HepG2 (cell line): ENCODE results near the gene IL3. TPM values are rescaled to one million over a fixed set of nuclear protein-coding genes. Genes with fewer than 3 reads are reported as not detected.

Experiments
- ATAC-seq: fragments of 200-7000 bp; cut with Tn5 transposase; 3 replicates; pipeline ENCODE4 v1.9.1; 2020; ENCODE audit warnings: mild to moderate bottlenecking, moderate library complexity
- BruUV-seq: library from RNA; stranded (reverse); fragments of 400-500 nt; replicated peaks from 2 replicates; lab custom pipeline; 2021; lab: Mats Ljungman, UMichigan
- CTCF ChIA-PET: fragments of 300-600 bp; formaldehyde crosslinking; extraction: SDS; loops from one replicate; lab custom pipeline; 2021; ENCODE audit warnings: low total read pairs, inconsistent platforms, low intra/inter-chr PET ratio; lab: Yijun Ruan, JAX
- POLR2A ChIA-PET: fragments of 350-600 bp; sonication (Branson Sonifier 250); formaldehyde crosslinking; loops from one replicate; lab custom pipeline; 2020; ENCODE audit warnings: antibody characterized with exemption, inconsistent platforms; lab: Yijun Ruan, JAX
- DNase-seq: peaks from one replicate; pipeline ENCODE4 v3.0.0-alpha.2; 2015; ENCODE audit warnings: low spot score
- FAIRE-seq: peaks from 3 replicates; lab custom pipeline; 2011; peaks lifted over from hg19 to GRCh38; lab: Jason Lieb, UNC
- H2AFZ ChIP-seq: one replicate; pipeline ENCODE4 v1.6.1; 2011; ENCODE audit warnings: low read length, inconsistent platforms
- H3K27ac ChIP-seq: fragments of 300-600 bp; 3 replicates; pipeline ENCODE4 v1.8.0; 2011; ENCODE audit warnings: mixed run types, mild to moderate bottlenecking, mixed read lengths, low read length, inconsistent platforms; ENCODE audit not compliant: insufficient read depth; ENCODE audit errors: extremely low read length
- H3K27me3 ChIP-seq, 2 experiments: fragments of 200-600 bp in 1 of 2; 2 replicates in 1 of 2; 3 replicates in 1 of 2; pipeline versions ENCODE4 v1.6.0 to v1.8.0; 2011; ENCODE audit warnings: low read length in 2 of 2, mild to moderate bottlenecking in 2 of 2, moderate library complexity in 2 of 2, inconsistent platforms in 1 of 2; ENCODE audit not compliant: insufficient read depth in 2 of 2, control insufficient read depth in 1 of 2
- H3K36me3 ChIP-seq, 2 experiments: fragments of 200-600 bp in 1 of 2; replicated peaks in 1 of 2; 2 replicates in 1 of 2; 3 replicates in 1 of 2; pipeline versions ENCODE4 v1.5.1 to v1.8.0; 2011; ENCODE audit warnings: low read length in 2 of 2, inconsistent platforms in 1 of 2; ENCODE audit not compliant: insufficient read depth in 2 of 2, control insufficient read depth in 1 of 2
- H3K4me1 ChIP-seq: 2 replicates; pipeline ENCODE4 v1.5.1; 2012; ENCODE audit warnings: low read length, inconsistent platforms; ENCODE audit not compliant: insufficient read depth
- H3K4me2 ChIP-seq: 2 replicates; pipeline ENCODE4 v1.6.0; 2011; ENCODE audit warnings: low read depth, low read length, inconsistent platforms
- H3K4me3 ChIP-seq, 3 experiments: fragments of 200-600 bp in 1 of 3; sonication (generic), shearing (Covaris generic) in 1 of 3; replicated peaks in 1 of 3; 2 replicates each; pipeline ENCODE4 v1.5.1; 2011 to 2016; ENCODE audit warnings: low read length in 3 of 3, inconsistent platforms in 2 of 3, low read depth in 2 of 3, mild to moderate bottlenecking in 2 of 3, control low read depth in 1 of 3, mixed read lengths in 1 of 3; ENCODE audit not compliant: insufficient read depth in 1 of 3
- H3K79me2 ChIP-seq: one replicate; pipeline ENCODE4 v1.6.1; 2011; ENCODE audit warnings: low read length, inconsistent platforms; ENCODE audit not compliant: insufficient read depth
- H3K9ac ChIP-seq: 2 replicates; pipeline ENCODE4 v1.6.0; 2011; ENCODE audit warnings: mild to moderate bottlenecking, low read depth, low read length, inconsistent platforms; ENCODE audit not compliant: insufficient read depth
- H3K9me3 ChIP-seq: 2 replicates; pipeline ENCODE4 v1.5.1; 2012; ENCODE audit warnings: mild to moderate bottlenecking, low read length
- H4K20me1 ChIP-seq: 2 replicates; pipeline ENCODE4 v1.6.0; 2011; ENCODE audit warnings: inconsistent platforms, mild to moderate bottlenecking, low read length, moderate library complexity; ENCODE audit not compliant: insufficient read depth
- ARID5B ChIP-seq: IDR thresholded peaks from 2 replicates; pipeline ENCODE4 v1.4.0; 2020; ENCODE audit warnings: mild to moderate bottlenecking, missing genetic modification reagents
- BHLHE40 ChIP-seq: IDR thresholded peaks from 2 replicates; pipeline ENCODE4 v1.6.1; 2011; ENCODE audit warnings: low read length, improper control_type of control experiment
- FUBP1 ChIP-seq: sonication (generic); formaldehyde crosslinking; IDR thresholded peaks from 2 replicates; pipeline ENCODE4 v1.5.1; 2020; ENCODE audit warnings: missing genetic modification reagents, mild to moderate bottlenecking, borderline replicate concordance
- SP5 ChIP-seq: IDR thresholded peaks from 2 replicates; pipeline ENCODE4 v1.6.1; 2016; ENCODE audit warnings: low read depth, borderline replicate concordance
- ZBTB25 ChIP-seq: IDR thresholded peaks from 2 replicates; pipeline ENCODE4 v1.6.1; 2018; ENCODE audit warnings: missing genetic modification reagents
- ZBTB46 ChIP-seq: sonication (generic); formaldehyde crosslinking; IDR thresholded peaks from 2 replicates; pipeline ENCODE4 v1.4.0; 2020; ENCODE audit warnings: mild to moderate bottlenecking, missing genetic modification reagents, borderline replicate concordance
- ZFP90 ChIP-seq: sonication (generic); formaldehyde crosslinking; IDR thresholded peaks from 2 replicates; pipeline ENCODE4 v1.8.0; 2022; ENCODE audit warnings: missing genetic modification reagents, mild to moderate bottlenecking, inconsistent platforms, borderline replicate concordance
- ZNF382 ChIP-seq: sonication (generic); formaldehyde crosslinking; IDR thresholded peaks from 2 replicates; pipeline ENCODE4 v1.5.0; 2020; ENCODE audit warnings: missing genetic modification reagents, mild to moderate bottlenecking, borderline replicate concordance
- ZNF546 ChIP-seq: sonication (generic); formaldehyde crosslinking; conservative IDR thresholded peaks from 2 replicates; pipeline ENCODE4 v1.8.1; 2023; ENCODE audit warnings: mild to moderate bottlenecking, missing genetic modification reagents
- whole genome bisulfite sequencing: methylation state at CpG from one replicate; pipeline ENCODE4 v1.1.6; 2017; ENCODE audit warnings: low lambda C conversion rate; 5-methylcytosine and 5-hydroxymethylcytosine counted together
- in situ Hi-C: cut with HindIII; loops from 2 replicates; pipeline ENCODE4 v1.10.0; 2017; ENCODE audit warnings: low pct_unique_long_range_greater_than_20kb; ENCODE audit not compliant: extremely low pct_ligation_motif_present
- intact Hi-C: fragments of 100-400 bp; cut with micrococcal nuclease; formaldehyde crosslinking; loops from one replicate; pipeline ENCODE4 v1.10.0; 2022; ENCODE audit not compliant: unreplicated experiment
- polyA plus RNA-seq, 8 experiments: library from polyadenylated mRNA; depleted of rRNA in 3 of 8; stranded (reverse) in 7 of 8; unstranded in 1 of 8; fragments of >200 nt; fragmentation: Illumina TruSeq in 4 of 8; extraction: Trizol in 4 of 8; gene quantifications; 2 replicates each; pipeline versions ENCODE4 v1.2.1 to v1.2.3, GENCODE V29; 2011 to 2016; ENCODE audit warnings: low read depth in 4 of 8, missing spikeins in 1 of 8, mixed read lengths in 1 of 8; ENCODE audit not compliant: insufficient read depth in 1 of 8
- total RNA-seq, 5 experiments: library from RNA; depleted of rRNA; stranded (reverse); fragments of >200 nt; fragmentation: Illumina TruSeq; extraction: Trizol; gene quantifications; 2 replicates each; pipeline ENCODE4 v1.2.3, GENCODE V29; 2016; ENCODE audit warnings: low read depth in 1 of 5

Gene IL3
- total and polyA plus RNA-seq, 2 of the 13 experiments (the other 11 are each of a cell fraction or from before 2014, with no cell fraction given): not detected

- Histone ChIP-seq H2AFZ (no peak overlapping the region), H3K27ac (no peak overlapping the region), H3K27me3 (peaks cover 1 to 28% of the 10 kb centered on the region in 2 experiments; a peak in 3 of 5 replicates), H4K20me1 (no peaks in the 10 kb centered on the region), H3K4me1 (no peaks in the 10 kb centered on the region), H3K9me3 (no peaks in the 10 kb centered on the region), H3K4me2 (no peak overlapping the region), H3K36me3 (no peaks in the 10 kb centered on the region), H3K4me3 (no peak overlapping the region), H3K79me2 (no peaks in the 10 kb centered on the region), H3K9ac (no peak overlapping the region)
- in situ Hi-C loops: no loop called here
- FAIRE-seq: no peak
- TF ChIP-seq ZNF546 (CRISPR knock-in tag) (no peak), ZFP90 (CRISPR knock-in tag) (no peak), SP5 (CRISPR knock-in tag) (no peak), ZBTB46 (CRISPR knock-in tag) (no peak), BHLHE40 (no peak)
- intact Hi-C loops: no loop called here
- no TSS peak for BruUV-seq
- CTCF ChIA-PET: no interaction called here
- ATAC-seq: no peak
- DNase-seq: no peak
- POLR2A ChIA-PET: no interaction called here
- WGBS: 53% methylated on average over 12 of the region's 12 CpGs
Observed at GRCh38 chr5:132049559-132049958, 10.9 kb upstream of the IL3 start.

- H3K27ac ChIP-seq: no peak overlapping the region
- no peak for DNase-seq
- intact Hi-C loops (no loop called here), in situ Hi-C loops (no loop called here)
- WGBS: 10% methylated on average over 5 of the region's 5 CpGs
- no peak; the same call in 2 of the 3 replicates for ATAC-seq
- H2AFZ ChIP-seq: no peak overlapping the region
- no peaks in the 10 kb centered on the region for H3K36me3 ChIP-seq
- no peaks in the 10 kb centered on the region for H3K4me1 ChIP-seq
- no peaks in the 10 kb centered on the region for H3K9me3 ChIP-seq
- H3K4me3 ChIP-seq: no peak overlapping the region
- peaks cover 3 to 28% of the 10 kb centered on the region in 2 experiments; a peak in 3 of 5 replicates for H3K27me3 ChIP-seq
- POLR2A ChIA-PET: no interaction called here
- FAIRE-seq: no peak
- H3K79me2 ChIP-seq: no peaks in the 10 kb centered on the region
- H4K20me1 ChIP-seq: no peaks in the 10 kb centered on the region
- CTCF ChIA-PET: no interaction called here
- no peak overlapping the region for H3K4me2 ChIP-seq
- BruUV-seq: no TSS peak
- no peak overlapping the region for H3K9ac ChIP-seq
- TF ChIP-seq FUBP1 (CRISPR knock-in tag) (no peak), ZBTB25 (no peak), ARID5B (CRISPR knock-in tag) (no peak), ZNF382 (CRISPR knock-in tag) (no peak)
Observed at GRCh38 chr5:132050136-132050535, 10.3 kb upstream of the IL3 start.
